HG03521 (cell line): ENCODE measurements around the gene AKAP13.

Experiments
- ATAC-seq: cut with Tn5 transposase; IDR thresholded peaks from one replicate; pipeline ENCODE4 v1.9.1; 2021; ENCODE audit warnings: mild to moderate bottlenecking, moderate library complexity; ENCODE audit not compliant: unreplicated experiment

AKAP13 gene

GRCh38 chr15:85386261-85386660 lies 5.9 kb downstream of the AKAP13 start:
- ATAC-seq, result no peak

GRCh38 chr15:85388566-85389305 lies 8.3 kb downstream of the AKAP13 start:
- no peak for ATAC-seq

- no peak for ATAC-seq
These were observed 8.9 kb downstream of the AKAP13 start for GRCh38 chr15:85389306-85389650.

- no peak for ATAC-seq
These were observed 9.4 kb downstream of the AKAP13 start for GRCh38 chr15:85389772-85390171.

GRCh38 chr15:85393210-85393609 lies 12.8 kb downstream of the AKAP13 start:
- no peak for ATAC-seq

- no peak for ATAC-seq
These were observed 14.3 kb downstream of the AKAP13 start for GRCh38 chr15:85394554-85395333.

GRCh38 chr15:85396554-85396953 lies 16.2 kb downstream of the AKAP13 start:
- ATAC-seq, result no peak

GRCh38 chr15:85397151-85397550 lies 16.7 kb downstream of the AKAP13 start:
- ATAC-seq, result no peak

- no peak for ATAC-seq
These were observed 17.5 kb downstream of the AKAP13 start for GRCh38 chr15:85397926-85398325.

GRCh38 chr15:85398822-85399221 lies 18.4 kb downstream of the AKAP13 start:
- no peak for ATAC-seq

GRCh38 chr15:85399627-85400026 lies 19.2 kb downstream of the AKAP13 start:
- ATAC-seq, result no peak

GRCh38 chr15:85400606-85401005 lies 20.2 kb downstream of the AKAP13 start:
- no peak for ATAC-seq

GRCh38 chr15:85401108-85401774 lies 20.8 kb downstream of the AKAP13 start:
- ATAC-seq, result no peak

- ATAC-seq, result no peak
These were observed 21.9 kb downstream of the AKAP13 start for GRCh38 chr15:85402195-85402881.

GRCh38 chr15:85403745-85404144 lies 23.3 kb downstream of the AKAP13 start:
- ATAC-seq, result no peak

GRCh38 chr15:85404176-85404917 lies 23.9 kb downstream of the AKAP13 start:
- ATAC-seq, result no peak

GRCh38 chr15:85404918-85405866 lies 24.8 kb downstream of the AKAP13 start:
- ATAC-seq, result no peak

- no peak for ATAC-seq
These were observed 26.5 kb downstream of the AKAP13 start for GRCh38 chr15:85406916-85407315.
